Activated CD8-positive, alpha-beta T cell treated with anti-CD3 and anti-CD28 coated beads for 36 hours (primary cell): ENCODE data around the gene TPM2. TPM values are rescaled to one million over a fixed set of nuclear protein-coding genes. Genes with fewer than 3 reads are reported as not detected.

Experiments
- ATAC-seq: fragments of 200-7000 bp; cut with Tn5 transposase; one replicate; pipeline ENCODE4 v1.10.0; 2021; ENCODE audit warnings: mild to moderate bottlenecking, moderate library complexity
- CTCF ChIA-PET: fragments of 350-600 bp; sonication (Branson Sonifier 250); formaldehyde crosslinking; loops from one replicate; lab custom pipeline; 2021; ENCODE audit warnings: antibody characterized with exemption; lab: Charles Lee
- POLR2A ChIA-PET: fragments of 350-600 bp; sonication (Branson Sonifier 250); formaldehyde crosslinking; loops from one replicate; lab custom pipeline; 2021; ENCODE audit warnings: antibody characterized with exemption; lab: Charles Lee
- DNase-seq: peaks from one replicate; pipeline ENCODE4 v3.0.0-alpha.2; 2020
- H3K27ac Mint-ChIP-seq: one replicate; pipeline ENCODE4 v1.8.0; 2021; ENCODE audit warnings: mild to moderate bottlenecking, mixed read lengths
- H3K27me3 Mint-ChIP-seq: one replicate; pipeline ENCODE4 v1.8.0; 2021; ENCODE audit warnings: mixed read lengths
- H3K36me3 Mint-ChIP-seq: one replicate; pipeline ENCODE4 v1.8.0; 2021; ENCODE audit warnings: low read depth, mixed read lengths
- H3K4me1 Mint-ChIP-seq: one replicate; pipeline ENCODE4 v1.8.0; 2021; ENCODE audit warnings: low read depth, mixed read lengths
- H3K4me3 Mint-ChIP-seq: one replicate; pipeline ENCODE4 v1.8.0; 2021; ENCODE audit warnings: mild to moderate bottlenecking, moderate library complexity, mixed read lengths
- H3K9me3 Mint-ChIP-seq: one replicate; pipeline ENCODE4 v1.8.0; 2021; ENCODE audit warnings: mixed read lengths
- intact Hi-C: fragments of 100-400 bp; cut with micrococcal nuclease; formaldehyde crosslinking; loops from one replicate; pipeline ENCODE4 v1.10.0; 2022
- total RNA-seq, 2 experiments: library from RNA; stranded (reverse); gene quantifications; one replicate each; pipeline ENCODE4 v1.2.3, GENCODE V29; 2021
- TF ChIP-seq, protein P1 (sequence below): fragments of 200-600 bp; IDR thresholded peaks from one replicate; pipeline ENCODE4 v1.8.0; 2022; ENCODE audit warnings: antibody characterized with exemption, mild to moderate bottlenecking

Gene TPM2
- total RNA-seq, 2 experiments from 2014 or later, result 4.8 to 5.3 TPM

DNA sequence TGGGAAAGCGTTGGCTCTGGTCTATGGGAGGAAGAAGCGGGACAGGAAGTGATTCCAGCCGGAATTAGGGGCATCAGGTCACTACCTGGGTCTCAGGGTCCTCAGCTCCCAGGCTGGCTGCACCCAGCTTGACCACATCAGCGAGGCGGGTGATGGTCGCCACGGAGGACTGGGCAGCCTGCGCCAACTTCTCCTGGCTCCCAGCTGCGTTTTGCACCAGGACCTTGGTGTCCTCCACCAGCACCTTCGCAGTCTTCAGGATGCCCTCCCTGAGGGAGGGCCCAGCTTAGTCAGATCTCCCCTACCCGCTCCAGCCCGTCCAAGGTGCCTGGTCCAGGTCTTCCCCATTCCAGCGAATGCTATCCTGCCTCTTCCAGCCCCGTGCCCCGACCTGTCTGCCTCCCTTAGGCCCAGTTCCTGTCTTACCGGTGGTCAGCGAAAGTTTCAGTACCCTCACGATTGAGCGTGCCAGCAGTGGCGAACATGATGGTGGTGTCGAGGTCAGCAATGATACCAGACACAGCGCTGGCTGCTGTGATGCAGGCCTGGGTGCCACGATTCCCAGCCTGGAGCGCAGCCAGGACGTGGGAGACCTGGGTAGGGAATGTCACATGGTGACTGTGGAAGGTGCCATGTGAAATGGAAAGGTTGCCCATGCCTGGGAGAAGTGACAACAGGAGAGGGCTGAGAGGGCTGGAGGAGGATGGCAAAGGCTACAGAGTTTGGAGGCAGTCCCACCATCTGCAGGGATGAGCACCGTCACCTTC lies 14.4 kb upstream of the TPM2 start:
- Mint-ChIP-seq H3K27me3 (no peaks in the 10 kb centered on the region), H3K4me3 (no peak overlapping the region), H3K27ac (no peak overlapping the region), H3K36me3 (peaks cover 43% of the 10 kb centered on the region), H3K9me3 (no peaks in the 10 kb centered on the region), H3K4me1 (no peaks in the 10 kb centered on the region)
- TF ChIP-seq, protein P1, sequence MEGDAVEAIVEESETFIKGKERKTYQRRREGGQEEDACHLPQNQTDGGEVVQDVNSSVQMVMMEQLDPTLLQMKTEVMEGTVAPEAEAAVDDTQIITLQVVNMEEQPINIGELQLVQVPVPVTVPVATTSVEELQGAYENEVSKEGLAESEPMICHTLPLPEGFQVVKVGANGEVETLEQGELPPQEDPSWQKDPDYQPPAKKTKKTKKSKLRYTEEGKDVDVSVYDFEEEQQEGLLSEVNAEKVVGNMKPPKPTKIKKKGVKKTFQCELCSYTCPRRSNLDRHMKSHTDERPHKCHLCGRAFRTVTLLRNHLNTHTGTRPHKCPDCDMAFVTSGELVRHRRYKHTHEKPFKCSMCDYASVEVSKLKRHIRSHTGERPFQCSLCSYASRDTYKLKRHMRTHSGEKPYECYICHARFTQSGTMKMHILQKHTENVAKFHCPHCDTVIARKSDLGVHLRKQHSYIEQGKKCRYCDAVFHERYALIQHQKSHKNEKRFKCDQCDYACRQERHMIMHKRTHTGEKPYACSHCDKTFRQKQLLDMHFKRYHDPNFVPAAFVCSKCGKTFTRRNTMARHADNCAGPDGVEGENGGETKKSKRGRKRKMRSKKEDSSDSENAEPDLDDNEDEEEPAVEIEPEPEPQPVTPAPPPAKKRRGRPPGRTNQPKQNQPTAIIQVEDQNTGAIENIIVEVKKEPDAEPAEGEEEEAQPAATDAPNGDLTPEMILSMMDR, result no peak
- ATAC-seq (no peak), DNase-seq (no peak)
- ChIA-PET POLR2A (interaction anchor here (0.8 kb wide), 1 partner anchor 9 kb away, joined by 6 read pairs; no protein-coding TSS in a partner anchor), CTCF (interaction anchor here (1.0 to 15.2 kb wide), 2 partner anchors 8 to 12 kb away, joined by 3 to 121 read pairs; no protein-coding TSS in a partner anchor)
- intact Hi-C loops, result no loop called here

DNA sequence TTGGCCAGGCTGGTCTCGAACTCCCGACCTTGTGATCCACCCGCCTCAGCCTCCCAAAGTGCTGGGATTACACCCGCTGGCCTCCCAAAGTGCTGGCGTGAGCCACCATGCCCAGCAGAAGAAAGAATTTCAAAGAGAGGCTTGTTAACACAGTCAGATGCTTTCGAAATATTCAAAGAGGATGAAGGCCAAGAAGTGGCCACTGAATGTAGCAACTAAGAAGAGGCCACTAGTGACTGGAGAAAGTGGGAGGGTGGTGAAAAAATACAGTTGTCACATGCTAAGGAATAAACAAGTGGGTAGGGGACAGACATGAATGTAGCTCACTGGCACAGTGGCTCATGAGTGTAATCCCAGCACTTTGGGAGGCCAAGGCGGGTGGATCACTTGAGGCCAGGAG lies 13.0 kb upstream of the TPM2 start:
- H3K4me1 Mint-ChIP-seq, result no peaks in the 10 kb centered on the region
- H3K9me3 Mint-ChIP-seq, result no peaks in the 10 kb centered on the region
- H3K4me3 Mint-ChIP-seq, result no peak overlapping the region
- no peaks in the 10 kb centered on the region for H3K27me3 Mint-ChIP-seq
- ChIA-PET POLR2A (no interaction called here), CTCF (interaction anchor here (0.8 kb wide), 1 partner anchor 33 kb away, joined by 3 read pairs; no protein-coding TSS in a partner anchor)
- intact Hi-C loops, result no loop called here
- ATAC-seq, result no peak
- no peak for DNase-seq
- TF ChIP-seq, protein P1, result no peak
- peaks cover 38% of the 10 kb centered on the region for H3K36me3 Mint-ChIP-seq
- H3K27ac Mint-ChIP-seq, result no peak overlapping the region

DNA sequence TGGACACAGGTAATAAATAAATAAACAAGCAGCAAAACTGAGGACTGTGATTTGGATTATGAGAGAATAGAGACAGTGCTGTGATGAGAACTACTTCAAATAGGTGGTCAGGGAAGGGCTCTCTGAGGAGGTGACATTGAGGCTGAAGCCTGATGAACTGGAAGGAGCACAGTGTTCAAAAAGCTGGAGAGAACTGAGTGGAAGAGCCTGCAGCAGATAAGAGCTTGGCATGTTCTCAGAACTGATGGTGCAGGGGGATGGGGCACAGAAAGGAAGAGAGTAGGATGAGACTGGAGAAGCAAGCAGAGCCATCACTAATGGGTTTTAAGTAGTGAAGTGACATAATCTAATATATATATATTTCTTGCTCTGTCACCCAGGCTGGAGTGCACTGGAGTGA lies 11.2 kb upstream of the TPM2 start:
- H3K36me3 Mint-ChIP-seq, result peaks cover 39% of the 10 kb centered on the region
- DNase-seq (no peak), ATAC-seq (no peak)
- POLR2A ChIA-PET, result interaction anchor here (0.6 to 1.2 kb wide), 2 partner anchors 21 to 68 kb away, joined by 3 read pairs; no protein-coding TSS in a partner anchor
- TF ChIP-seq, protein P1, result no peak
- intact Hi-C loops, result no loop called here
- H3K27ac Mint-ChIP-seq, result no peak overlapping the region
- CTCF ChIA-PET, result interaction anchor here (0.7 to 2.1 kb wide), 3 partner anchors 29 to 89 kb away, joined by 3 to 7 read pairs (median 4); no protein-coding TSS in a partner anchor
- H3K4me1 Mint-ChIP-seq, result no peaks in the 10 kb centered on the region
- H3K4me3 Mint-ChIP-seq, result no peak overlapping the region
- no peaks in the 10 kb centered on the region for H3K27me3 Mint-ChIP-seq
- no peaks in the 10 kb centered on the region for H3K9me3 Mint-ChIP-seq

DNA sequence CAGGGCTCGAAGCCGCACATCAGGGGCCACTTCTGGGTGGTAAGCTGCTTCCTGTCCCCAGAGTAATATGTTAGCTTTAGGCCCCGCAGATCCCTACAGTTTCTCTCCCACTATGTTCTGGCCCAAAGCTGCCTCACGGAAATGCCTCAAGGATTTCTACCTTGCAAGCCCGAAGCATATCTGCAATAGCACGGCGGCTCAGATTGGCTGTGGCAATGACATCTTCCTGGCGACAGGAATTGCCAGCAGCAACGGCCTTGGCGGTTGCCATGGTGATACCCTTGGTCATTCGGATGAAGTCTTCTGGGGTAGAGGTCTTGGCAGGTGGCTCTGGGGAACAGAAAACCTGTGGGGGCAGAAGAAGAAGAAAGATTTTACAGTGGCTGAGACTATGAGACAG lies 10.3 kb upstream of the TPM2 start:
- TF ChIP-seq, protein P1, result no peak
- Mint-ChIP-seq H3K27me3 (no peaks in the 10 kb centered on the region), H3K27ac (no peak overlapping the region), H3K4me3 (no peak overlapping the region), H3K9me3 (no peaks in the 10 kb centered on the region), H3K36me3 (peaks cover 38% of the 10 kb centered on the region), H3K4me1 (no peaks in the 10 kb centered on the region)
- ATAC-seq (no peak), DNase-seq (no peak)
- intact Hi-C loops, result no loop called here
- POLR2A ChIA-PET, result interaction anchor here (0.6 kb wide), 1 partner anchor 69 kb away, joined by 3 read pairs; no protein-coding TSS in a partner anchor
- CTCF ChIA-PET, result interaction anchor here (1.5 to 2.1 kb wide), 2 partner anchors 30 to 37 kb away, joined by 4 to 7 read pairs; no protein-coding TSS in a partner anchor

DNA sequence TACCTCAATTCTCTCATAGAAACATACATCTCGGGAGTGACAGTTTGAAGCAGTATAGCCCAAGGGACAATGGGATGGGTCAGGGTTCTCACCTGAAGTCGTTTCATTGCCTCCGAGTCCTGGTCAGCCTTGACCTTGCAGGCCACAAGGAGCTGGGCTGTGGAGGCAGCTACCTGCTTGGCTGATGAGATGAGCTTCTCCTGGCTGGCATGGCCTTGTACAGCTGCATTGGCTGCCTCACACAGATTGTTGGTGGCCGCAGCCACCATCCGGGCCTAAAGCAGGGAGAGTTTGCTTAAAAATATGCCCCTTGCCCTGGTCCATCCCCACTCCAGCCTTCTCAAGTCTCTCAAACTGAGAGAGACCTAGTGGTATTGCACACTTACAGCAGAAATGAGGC lies 8.5 kb upstream of the TPM2 start:
- no peak overlapping the region for H3K4me3 Mint-ChIP-seq
- ChIA-PET POLR2A (interaction anchor here (0.7 kb wide), 1 partner anchor 86 kb away, joined by 3 read pairs; no protein-coding TSS in a partner anchor), CTCF (interaction anchor here (0.9 to 12.7 kb wide), 7 partner anchors 7 to 91 kb away, joined by 3 to 313 read pairs (median 106); partner anchors contain the start of genes ARHGEF39, CA9, CCDC107 and CREB3)
- no peaks in the 10 kb centered on the region for H3K27me3 Mint-ChIP-seq
- intact Hi-C loops, result no loop called here
- TF ChIP-seq, protein P1, result no peak
- peaks cover 24% of the 10 kb centered on the region for H3K36me3 Mint-ChIP-seq
- ATAC-seq, result no peak
- no peaks in the 10 kb centered on the region for H3K4me1 Mint-ChIP-seq
- no peak overlapping the region for H3K27ac Mint-ChIP-seq
- H3K9me3 Mint-ChIP-seq, result no peaks in the 10 kb centered on the region
- no peak for DNase-seq
